HCT116 (cell line): Measurements from ENCODE around the gene FAM131B. TPM values are rescaled to one million over a fixed set of nuclear protein-coding genes. Genes with fewer than 3 reads are reported as not detected.

ENCODE experiments used
- ATAC-seq: fragments of 200-7000 bp; cut with Tn5 transposase; 2 replicates; pipeline ENCODE4 v1.9.1; 2020; ENCODE audit warnings: mild to moderate bottlenecking, moderate library complexity
- BruUV-seq: library from RNA; stranded (reverse); fragments of 400-500 nt; replicated peaks from 2 replicates; lab custom pipeline; 2021; lab: Mats Ljungman, UMichigan
- CTCF ChIA-PET: fragments of 300-600 bp; sonication (Branson Sonifier 250); formaldehyde crosslinking; loops from one replicate; lab custom pipeline; 2021; ENCODE audit warnings: antibody characterized with exemption; lab: Charles Lee
- POLR2A ChIA-PET: fragments of 300-600, 350-600 bp; sonication (Branson Sonifier 250); formaldehyde crosslinking; loops from one replicate; lab custom pipeline; 2021; ENCODE audit warnings: antibody characterized with exemption; lab: Charles Lee
- RAD21 ChIA-PET, 2 experiments: fragments of 300-600 bp; sonication (Branson Sonifier 250); formaldehyde crosslinking; loops; one replicate each; lab custom pipeline; 2023; ENCODE audit warnings: low total read pairs in 2 of 2; ENCODE audit not compliant: uncharacterized antibody in 2 of 2, unreplicated experiment in 2 of 2, low non-redundant PET in 1 of 2; lab: Charles Lee
- DNase-seq: peaks from one replicate; pipeline ENCODE4 v3.0.0-alpha.2; 2010; ENCODE audit warnings: low read depth, low spot score
- H2AFZ ChIP-seq: fragments of 200-600 bp; shearing (Covaris generic), sonication (generic); 2 replicates; pipeline ENCODE4 v1.6.1; 2017; ENCODE audit warnings: low read depth, mixed run types, mixed read lengths, antibody characterized with exemption, low read length; ENCODE audit not compliant: poor library complexity, severe bottlenecking
- H3K27ac ChIP-seq: 2 replicates; pipeline ENCODE4 v1.5.1; 2012; ENCODE audit warnings: low read depth, low read length
- H3K27me3 ChIP-seq: fragments of 200-600 bp; sonication (generic); 2 replicates; pipeline ENCODE4 v1.6.1; 2016; ENCODE audit warnings: mixed run types, low read length, mixed read lengths; ENCODE audit not compliant: insufficient read depth
- H3K36me3 ChIP-seq, 2 experiments: fragments of 200-500 bp in 1 of 2; fragments of 200-600 bp in 1 of 2; sonication (Bioruptor generic) in 1 of 2; sonication (generic) in 1 of 2; 2 replicates each; pipeline versions ENCODE4 v1.5.1 to v1.6.1; 2014 to 2016; ENCODE audit warnings: low read length in 2 of 2, inconsistent platforms in 1 of 2, mixed read lengths in 1 of 2, mixed run types in 1 of 2; ENCODE audit not compliant: insufficient read depth in 2 of 2, control insufficient read depth in 1 of 2
- H3K4me1 ChIP-seq, 2 experiments: fragments of 200-600 bp in 1 of 2; sonication (generic) in 1 of 2; 2 replicates each; pipeline versions ENCODE4 v1.5.1 to v1.6.1; 2012 to 2017; ENCODE audit warnings: low read length in 2 of 2, inconsistent platforms in 1 of 2, mild to moderate bottlenecking in 1 of 2, mixed read lengths in 1 of 2, mixed run types in 1 of 2, moderate library complexity in 1 of 2; ENCODE audit not compliant: insufficient read depth in 2 of 2, control insufficient read depth in 1 of 2
- H3K4me2 ChIP-seq: fragments of 200-600 bp; sonication (generic); 2 replicates; pipeline ENCODE4 v1.6.1; 2017; ENCODE audit warnings: mixed run types, low read length, mixed read lengths
- H3K4me3 ChIP-seq, 2 experiments: fragments of 200-600 bp in 1 of 2; sonication (generic) in 1 of 2; replicated peaks in 1 of 2; 2 replicates each; pipeline ENCODE4 v1.5.1; 2011 to 2016; ENCODE audit warnings: low read length in 2 of 2, control low read depth in 1 of 2, low read depth in 1 of 2, mild to moderate bottlenecking in 1 of 2, mixed read lengths in 1 of 2, mixed run types in 1 of 2
- H3K79me2 ChIP-seq: fragments of 200-600 bp; sonication (generic); 2 replicates; pipeline ENCODE4 v1.6.1; 2017; ENCODE audit warnings: mild to moderate bottlenecking, mixed run types, low read length, moderate library complexity, mixed read lengths; ENCODE audit not compliant: insufficient read depth
- H3K9ac ChIP-seq: fragments of 200-600 bp; sonication (generic); 2 replicates; pipeline ENCODE4 v1.6.1; 2016; ENCODE audit warnings: low read length, mixed read lengths
- H3K9me2 ChIP-seq: fragments of 200-600 bp; sonication (generic), shearing (Covaris generic); 2 replicates; pipeline ENCODE4 v1.6.1; 2017; ENCODE audit warnings: mixed run types, mild to moderate bottlenecking, moderate library complexity; ENCODE audit not compliant: insufficient read depth
- H3K9me3 ChIP-seq, 2 experiments: fragments of 200-500 bp in 1 of 2; fragments of 200-600 bp in 1 of 2; sonication (Bioruptor generic) in 1 of 2; sonication (generic) in 1 of 2; 2 replicates each; pipeline ENCODE4 v1.6.1; 2014 to 2017; ENCODE audit warnings: low read length in 2 of 2, mixed read lengths in 2 of 2, inconsistent platforms in 1 of 2, low read depth in 1 of 2, mild to moderate bottlenecking in 1 of 2, mixed run types in 1 of 2, moderate library complexity in 1 of 2; ENCODE audit not compliant: control insufficient read depth in 1 of 2, insufficient read depth in 1 of 2
- H4K20me1 ChIP-seq: fragments of 200-600 bp; sonication (generic), shearing (Covaris generic); 2 replicates; pipeline ENCODE4 v1.6.1; 2017; ENCODE audit warnings: mixed run types, mild to moderate bottlenecking, moderate library complexity; ENCODE audit not compliant: insufficient read depth
- EGR1 ChIP-seq: IDR thresholded peaks from 2 replicates; pipeline ENCODE4 v1.6.1; 2012; ENCODE audit warnings: low read depth
- EZH2 ChIP-seq: fragments of 200-600 bp; sonication (generic); IDR thresholded peaks from 2 replicates; pipeline ENCODE4 v1.6.1; 2017; ENCODE audit warnings: antibody characterized with exemption, mixed run types
- EZH2phosphoT487 ChIP-seq: fragments of 200-600 bp; IDR thresholded peaks from 2 replicates; pipeline ENCODE4 v1.6.1; 2018; ENCODE audit warnings: antibody characterized with exemption, borderline replicate concordance
- FOSL1 ChIP-seq: IDR thresholded peaks from 2 replicates; pipeline ENCODE4 v1.6.1; 2012; ENCODE audit warnings: low read depth
- POLR2A ChIP-seq: IDR thresholded peaks from 2 replicates; pipeline ENCODE4 v1.7.0; 2011; ENCODE audit warnings: borderline replicate concordance; ENCODE audit not compliant: insufficient read depth, insufficient read length; ENCODE audit errors: extremely low read depth
- RAD21 ChIP-seq: IDR thresholded peaks from 2 replicates; pipeline ENCODE4 v1.6.1; 2012; ENCODE audit warnings: low read depth, mild to moderate bottlenecking
- SIN3A ChIP-seq: IDR thresholded peaks from 2 replicates; pipeline ENCODE4 v1.6.1; 2012; ENCODE audit warnings: low read depth
- SP1 ChIP-seq: IDR thresholded peaks from 2 replicates; pipeline ENCODE4 v1.6.1; 2012; ENCODE audit warnings: low read depth
- TCF7L2 ChIP-seq: IDR thresholded peaks from 2 replicates; pipeline ENCODE4 v1.7.0; 2011; ENCODE audit warnings: borderline replicate concordance, inconsistent platforms; ENCODE audit not compliant: insufficient read depth, insufficient read length; ENCODE audit errors: extremely low read depth
- ZFX ChIP-seq: fragments of 450-650 bp; IDR thresholded peaks from 2 replicates; pipeline ENCODE4 v1.6.1; 2017
- ZNF274 ChIP-seq: fragments of 200-500 bp; sonication (Bioruptor generic); IDR thresholded peaks from 2 replicates; pipeline ENCODE4 v1.6.1; 2014; ENCODE audit warnings: mild to moderate bottlenecking, low read depth, low read length, inconsistent platforms
- intact Hi-C: fragments of 100-400 bp; cut with micrococcal nuclease; formaldehyde crosslinking; loops from 2 replicates; pipeline ENCODE4 v1.10.0; 2022
- total RNA-seq: library from RNA; stranded (reverse); gene quantifications from one replicate; pipeline ENCODE4 v1.2.1, GENCODE V29; 2021; ENCODE audit not compliant: unreplicated experiment
- TF ChIP-seq, protein P1 (sequence below), 3 experiments: fragments of 200-600 bp in 1 of 3; sonication (generic) in 1 of 3; IDR thresholded peaks in 2 of 3; conservative IDR thresholded peaks in 1 of 3; 2 replicates each; pipeline ENCODE4 v1.5.1; 2012 to 2017; ENCODE audit warnings: low read depth in 2 of 3, low read length in 2 of 3, antibody characterized with exemption in 1 of 3, borderline replicate concordance in 1 of 3, control low read depth in 1 of 3, mild to moderate bottlenecking in 1 of 3, mixed read lengths in 1 of 3, mixed run types in 1 of 3, moderate library complexity in 1 of 3; ENCODE audit not compliant: insufficient read depth in 1 of 3
- TF ChIP-seq, protein P2 (sequence below): IDR thresholded peaks from 2 replicates; pipeline ENCODE4 v1.6.1; 2011; ENCODE audit warnings: mild to moderate bottlenecking, low read length, moderate library complexity; ENCODE audit not compliant: insufficient replicate concordance; ENCODE audit errors: extremely low read depth
- TF ChIP-seq, protein P3 (sequence below): IDR thresholded peaks from 2 replicates; pipeline ENCODE4 v1.6.1; 2012
- TF ChIP-seq, protein P4 (sequence below): IDR thresholded peaks from 2 replicates; pipeline ENCODE4 v1.6.1; 2012

Gene FAM131B
- total RNA-seq, 1 experiment from 2014 or later = 0.20 TPM

DNA sequence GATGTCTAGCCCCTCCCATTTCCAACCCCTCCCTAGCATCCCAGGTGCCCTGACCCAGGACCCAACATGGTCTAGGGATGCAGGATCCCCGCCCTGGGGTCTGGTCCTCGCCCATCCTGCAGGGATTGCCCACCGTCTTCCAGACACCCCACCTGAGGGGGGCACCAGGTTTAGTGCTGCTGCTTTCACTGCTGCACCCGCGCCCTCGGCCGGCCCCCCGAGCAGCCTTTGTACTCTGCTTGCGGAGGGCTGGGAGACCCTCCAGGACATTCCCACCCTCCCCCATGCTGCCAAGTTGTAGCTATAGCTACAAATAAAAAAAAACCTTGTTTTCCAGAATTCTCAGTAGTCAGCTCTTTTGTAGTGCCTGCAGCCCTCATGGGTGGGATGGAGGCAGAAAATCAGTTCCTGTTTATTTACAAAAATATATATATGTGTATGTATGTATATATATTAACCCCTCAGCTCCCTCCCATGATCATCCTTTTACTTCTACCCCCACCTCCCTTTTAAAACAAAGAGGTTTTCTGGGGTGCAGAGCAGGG, 28.3 kb upstream of the FAM131B start:
- H3K4me1 ChIP-seq = no peaks in the 10 kb centered on the region
- no peaks in the 10 kb centered on the region for H3K9me3 ChIP-seq
- no TSS peak for BruUV-seq
- CTCF ChIA-PET = interaction anchor here (2.1 kb wide), 1 partner anchor 11 kb away, joined by 7 read pairs; no protein-coding TSS in a partner anchor
- H3K9me2 ChIP-seq = no peaks in the 10 kb centered on the region
- H3K36me3 ChIP-seq = peaks cover 11 to 39% of the 10 kb centered on the region in 2 experiments; a peak in 3 of 4 replicates
- POLR2A ChIA-PET = no interaction called here
- H2AFZ ChIP-seq = no peak overlapping the region
- DNase-seq = no peak
- intact Hi-C loops = no loop called here
- no peak for TF ChIP-seq SP1
- TF ChIP-seq SIN3A = no peak
- TF ChIP-seq ZFX = no peak
- no peak for TF ChIP-seq ZNF274
- no peak for TF ChIP-seq EZH2
- TF ChIP-seq EZH2phosphoT487 = no peak
- TF ChIP-seq POLR2A = no peak
- TF ChIP-seq RAD21 = no peak
- TF ChIP-seq, protein P1, sequence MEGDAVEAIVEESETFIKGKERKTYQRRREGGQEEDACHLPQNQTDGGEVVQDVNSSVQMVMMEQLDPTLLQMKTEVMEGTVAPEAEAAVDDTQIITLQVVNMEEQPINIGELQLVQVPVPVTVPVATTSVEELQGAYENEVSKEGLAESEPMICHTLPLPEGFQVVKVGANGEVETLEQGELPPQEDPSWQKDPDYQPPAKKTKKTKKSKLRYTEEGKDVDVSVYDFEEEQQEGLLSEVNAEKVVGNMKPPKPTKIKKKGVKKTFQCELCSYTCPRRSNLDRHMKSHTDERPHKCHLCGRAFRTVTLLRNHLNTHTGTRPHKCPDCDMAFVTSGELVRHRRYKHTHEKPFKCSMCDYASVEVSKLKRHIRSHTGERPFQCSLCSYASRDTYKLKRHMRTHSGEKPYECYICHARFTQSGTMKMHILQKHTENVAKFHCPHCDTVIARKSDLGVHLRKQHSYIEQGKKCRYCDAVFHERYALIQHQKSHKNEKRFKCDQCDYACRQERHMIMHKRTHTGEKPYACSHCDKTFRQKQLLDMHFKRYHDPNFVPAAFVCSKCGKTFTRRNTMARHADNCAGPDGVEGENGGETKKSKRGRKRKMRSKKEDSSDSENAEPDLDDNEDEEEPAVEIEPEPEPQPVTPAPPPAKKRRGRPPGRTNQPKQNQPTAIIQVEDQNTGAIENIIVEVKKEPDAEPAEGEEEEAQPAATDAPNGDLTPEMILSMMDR (IDR thresholded peaks at IDR 0.05 in 2 of 3, conservative IDR thresholded peaks at IDR 0.05 in 1 of 3; ENCODE audit: borderline replicate concordance in 1 of 3, insufficient read depth in 1 of 3, low read depth in 2 of 3, low read length in 2 of 3) = no peak
- TF ChIP-seq, protein P2, sequence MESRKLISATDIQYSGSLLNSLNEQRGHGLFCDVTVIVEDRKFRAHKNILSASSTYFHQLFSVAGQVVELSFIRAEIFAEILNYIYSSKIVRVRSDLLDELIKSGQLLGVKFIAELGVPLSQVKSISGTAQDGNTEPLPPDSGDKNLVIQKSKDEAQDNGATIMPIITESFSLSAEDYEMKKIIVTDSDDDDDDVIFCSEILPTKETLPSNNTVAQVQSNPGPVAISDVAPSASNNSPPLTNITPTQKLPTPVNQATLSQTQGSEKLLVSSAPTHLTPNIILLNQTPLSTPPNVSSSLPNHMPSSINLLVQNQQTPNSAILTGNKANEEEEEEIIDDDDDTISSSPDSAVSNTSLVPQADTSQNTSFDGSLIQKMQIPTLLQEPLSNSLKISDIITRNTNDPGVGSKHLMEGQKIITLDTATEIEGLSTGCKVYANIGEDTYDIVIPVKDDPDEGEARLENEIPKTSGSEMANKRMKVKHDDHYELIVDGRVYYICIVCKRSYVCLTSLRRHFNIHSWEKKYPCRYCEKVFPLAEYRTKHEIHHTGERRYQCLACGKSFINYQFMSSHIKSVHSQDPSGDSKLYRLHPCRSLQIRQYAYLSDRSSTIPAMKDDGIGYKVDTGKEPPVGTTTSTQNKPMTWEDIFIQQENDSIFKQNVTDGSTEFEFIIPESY = no peak
- no peak for TF ChIP-seq TCF7L2
- TF ChIP-seq, protein P3, sequence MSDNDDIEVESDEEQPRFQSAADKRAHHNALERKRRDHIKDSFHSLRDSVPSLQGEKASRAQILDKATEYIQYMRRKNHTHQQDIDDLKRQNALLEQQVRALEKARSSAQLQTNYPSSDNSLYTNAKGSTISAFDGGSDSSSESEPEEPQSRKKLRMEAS = no peak
- TF ChIP-seq, protein P4, sequence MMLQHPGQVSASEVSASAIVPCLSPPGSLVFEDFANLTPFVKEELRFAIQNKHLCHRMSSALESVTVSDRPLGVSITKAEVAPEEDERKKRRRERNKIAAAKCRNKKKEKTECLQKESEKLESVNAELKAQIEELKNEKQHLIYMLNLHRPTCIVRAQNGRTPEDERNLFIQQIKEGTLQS = no peak
- TF ChIP-seq FOSL1 = no peak
- no peak for TF ChIP-seq EGR1
- TF ChIP-seq, all 23 proteins: peak for 0
- RAD21 ChIA-PET = no interaction called here
- ATAC-seq = no peak
- Histone ChIP-seq H3K27me3 (no peaks in the 10 kb centered on the region), H4K20me1 (no peaks in the 10 kb centered on the region), H3K4me3 (no peak overlapping the region), H3K27ac (no peak overlapping the region), H3K79me2 (peaks cover 26% of the 10 kb centered on the region; the same call in 1 of the 2 replicates), H3K9ac (no peak overlapping the region), H3K4me2 (no peak overlapping the region)
